LoVo (cell line): ENCODE measurements around the gene USH2A.

ENCODE experiments used
- DNase-seq: peaks from one replicate; pipeline ENCODE4 v3.0.0-alpha.2; 2016; ENCODE audit warnings: low spot score

The USH2A gene

GRCh38 chr1:215779729-215780128, 643.5 kb downstream of the USH2A start:
- no peak for DNase-seq

- DNase-seq: no peak
These were observed 645.8 kb downstream of the USH2A start for GRCh38 chr1:215777370-215777925.

GRCh38 chr1:215776336-215776735, 646.9 kb downstream of the USH2A start:
- no peak for DNase-seq

- DNase-seq: no peak
These were observed 651.1 kb downstream of the USH2A start for GRCh38 chr1:215772151-215772550.

GRCh38 chr1:215768303-215768702, 654.9 kb downstream of the USH2A start:
- DNase-seq: no peak

GRCh38 chr1:215767761-215768160, 655.5 kb downstream of the USH2A start:
- no peak for DNase-seq

- DNase-seq: no peak
These were observed 656.7 kb downstream of the USH2A start for GRCh38 chr1:215766521-215766920.

- DNase-seq: no peak
These were observed 657.4 kb downstream of the USH2A start for GRCh38 chr1:215765833-215766232.

GRCh38 chr1:215761446-215761845, 661.8 kb downstream of the USH2A start:
- DNase-seq: no peak

- no peak for DNase-seq
These were observed 669.1 kb downstream of the USH2A start for GRCh38 chr1:215754112-215754511.

GRCh38 chr1:215749414-215749813, 673.8 kb downstream of the USH2A start:
- DNase-seq: no peak

- no peak for DNase-seq
These were observed 674.8 kb downstream of the USH2A start for GRCh38 chr1:215748431-215748830.

GRCh38 chr1:215744419-215744818, 678.8 kb downstream of the USH2A start:
- no peak for DNase-seq

- DNase-seq: no peak
These were observed 684.2 kb downstream of the USH2A start for GRCh38 chr1:215739025-215739424.

- no peak for DNase-seq
These were observed 691.5 kb downstream of the USH2A start for GRCh38 chr1:215731699-215732098.

GRCh38 chr1:215730600-215730999, 692.6 kb downstream of the USH2A start:
- DNase-seq: no peak

- no peak for DNase-seq
These were observed 695.1 kb downstream of the USH2A start for GRCh38 chr1:215728169-215728568.

GRCh38 chr1:215720126-215720525, 703.1 kb downstream of the USH2A start:
- DNase-seq: no peak

GRCh38 chr1:215719552-215719951, 703.7 kb downstream of the USH2A start:
- no peak for DNase-seq

- DNase-seq: no peak
These were observed 704.5 kb downstream of the USH2A start for GRCh38 chr1:215718575-215719287.

GRCh38 chr1:215717677-215718426, 705.4 kb downstream of the USH2A start:
- DNase-seq: no peak

- DNase-seq: no peak
These were observed 712.4 kb downstream of the USH2A start for GRCh38 chr1:215710899-215711225.
